ENCODE measurements around the gene ATP2C2.

ATP2C2 gene

GRCh38 chr16:84355149-84355548 is 13.2 kb upstream of the ATP2C2 start:
- no peaks in the 10 kb centered on the region; the same call in 1 of the 2 replicates for H3K4me1 ChIP-seq (ENCODE audit: control insufficient read depth, insufficient read depth, low read length)
- no peak overlapping the region for H3K9ac ChIP-seq (ENCODE audit: low read depth, low read length)
- H3K27me3 ChIP-seq (ENCODE audit: control insufficient read depth, insufficient read depth, low read length): no peaks in the 10 kb centered on the region
- H3K4me3 ChIP-seq (ENCODE audit: low read depth, low read length): no peak overlapping the region
- no peaks in the 10 kb centered on the region for H3K9me3 ChIP-seq (ENCODE audit: control insufficient read depth, insufficient read depth, low read length)
- H3K36me3 ChIP-seq (ENCODE audit: control insufficient read depth, insufficient read depth, low read length): no peaks in the 10 kb centered on the region
- no peak overlapping the region for H3K27ac ChIP-seq (ENCODE audit: low read depth, low read length)

GRCh38 chr16:84356176-84356575 is 12.2 kb upstream of the ATP2C2 start:
- Histone ChIP-seq H3K9me3 (ENCODE audit: control insufficient read depth, insufficient read depth, low read length) (no peaks in the 10 kb centered on the region), H3K36me3 (ENCODE audit: control insufficient read depth, insufficient read depth, low read length) (no peaks in the 10 kb centered on the region), H3K27me3 (ENCODE audit: control insufficient read depth, insufficient read depth, low read length) (no peaks in the 10 kb centered on the region), H3K4me3 (ENCODE audit: low read depth, low read length) (no peak overlapping the region), H3K4me1 (ENCODE audit: control insufficient read depth, insufficient read depth, low read length) (no peaks in the 10 kb centered on the region; the same call in 1 of the 2 replicates), H3K27ac (ENCODE audit: low read depth, low read length) (no peak overlapping the region), H3K9ac (ENCODE audit: low read depth, low read length) (no peak overlapping the region)

DNA sequence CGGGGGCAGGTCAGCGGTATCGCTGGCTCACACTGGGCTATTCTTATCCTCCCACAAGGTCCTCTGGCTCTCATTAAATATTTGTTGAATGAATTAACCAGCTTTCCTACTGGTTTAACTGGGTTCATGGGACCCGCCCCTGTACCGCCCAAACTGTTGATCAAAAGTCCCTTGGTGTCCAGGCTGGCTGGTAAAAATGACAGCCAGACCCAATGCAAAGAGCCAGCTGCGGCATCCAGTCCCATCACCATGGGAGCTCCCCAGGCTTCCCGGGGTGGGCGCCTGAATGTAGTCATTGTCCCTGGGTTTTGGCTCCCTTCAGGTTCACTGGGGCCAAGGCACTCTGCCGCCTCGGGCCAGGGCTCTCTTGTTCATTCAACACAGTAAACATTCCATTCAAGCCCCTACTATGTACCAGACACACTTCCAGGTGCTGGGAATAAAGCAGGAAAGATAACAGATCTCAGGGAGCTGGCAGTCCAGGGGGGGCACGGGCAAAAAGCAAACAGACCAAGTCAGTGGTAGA is 11.7 kb upstream of the ATP2C2 start:
- H3K9ac ChIP-seq (ENCODE audit: low read depth, low read length): no peak overlapping the region
- no peaks in the 10 kb centered on the region for H3K9me3 ChIP-seq (ENCODE audit: control insufficient read depth, insufficient read depth, low read length)
- H3K27ac ChIP-seq (ENCODE audit: low read depth, low read length): no peak overlapping the region
- H3K27me3 ChIP-seq (ENCODE audit: control insufficient read depth, insufficient read depth, low read length): no peaks in the 10 kb centered on the region
- H3K4me1 ChIP-seq (ENCODE audit: control insufficient read depth, insufficient read depth, low read length): no peaks in the 10 kb centered on the region; the same call in 1 of the 2 replicates
- no peaks in the 10 kb centered on the region for H3K36me3 ChIP-seq (ENCODE audit: control insufficient read depth, insufficient read depth, low read length)
- H3K4me3 ChIP-seq (ENCODE audit: low read depth, low read length): no peak overlapping the region

DNA sequence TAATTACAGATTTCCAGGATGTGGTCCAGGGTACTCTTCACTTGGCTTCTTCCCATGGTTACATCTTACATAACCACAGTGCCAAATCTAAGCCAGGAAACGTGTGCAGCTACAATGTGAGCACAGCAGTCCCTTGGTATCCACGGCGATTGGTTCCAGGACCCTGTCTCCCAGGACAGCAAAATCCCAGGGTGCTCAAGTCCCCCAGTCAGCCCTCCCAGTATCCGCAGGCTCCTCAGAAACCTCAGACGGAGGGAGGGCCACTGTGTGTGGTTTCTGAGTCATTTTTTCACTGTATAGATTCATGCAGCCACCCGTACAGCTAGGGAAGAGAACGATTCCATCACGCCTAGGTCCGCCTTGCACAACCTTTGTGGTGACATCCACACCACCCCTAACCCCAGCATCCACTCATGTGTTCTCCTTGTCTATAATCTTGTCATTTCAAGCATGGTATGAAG is 11.1 kb upstream of the ATP2C2 start:
- Histone ChIP-seq H3K27me3 (ENCODE audit: control insufficient read depth, insufficient read depth, low read length) (no peaks in the 10 kb centered on the region), H3K4me1 (ENCODE audit: control insufficient read depth, insufficient read depth, low read length) (peaks cover 2% of the 10 kb centered on the region; the same call in 1 of the 2 replicates), H3K36me3 (ENCODE audit: control insufficient read depth, insufficient read depth, low read length) (no peaks in the 10 kb centered on the region), H3K27ac (ENCODE audit: low read depth, low read length) (no peak overlapping the region), H3K4me3 (ENCODE audit: low read depth, low read length) (no peak overlapping the region), H3K9me3 (ENCODE audit: control insufficient read depth, insufficient read depth, low read length) (no peaks in the 10 kb centered on the region), H3K9ac (ENCODE audit: low read depth, low read length) (no peak overlapping the region)

DNA sequence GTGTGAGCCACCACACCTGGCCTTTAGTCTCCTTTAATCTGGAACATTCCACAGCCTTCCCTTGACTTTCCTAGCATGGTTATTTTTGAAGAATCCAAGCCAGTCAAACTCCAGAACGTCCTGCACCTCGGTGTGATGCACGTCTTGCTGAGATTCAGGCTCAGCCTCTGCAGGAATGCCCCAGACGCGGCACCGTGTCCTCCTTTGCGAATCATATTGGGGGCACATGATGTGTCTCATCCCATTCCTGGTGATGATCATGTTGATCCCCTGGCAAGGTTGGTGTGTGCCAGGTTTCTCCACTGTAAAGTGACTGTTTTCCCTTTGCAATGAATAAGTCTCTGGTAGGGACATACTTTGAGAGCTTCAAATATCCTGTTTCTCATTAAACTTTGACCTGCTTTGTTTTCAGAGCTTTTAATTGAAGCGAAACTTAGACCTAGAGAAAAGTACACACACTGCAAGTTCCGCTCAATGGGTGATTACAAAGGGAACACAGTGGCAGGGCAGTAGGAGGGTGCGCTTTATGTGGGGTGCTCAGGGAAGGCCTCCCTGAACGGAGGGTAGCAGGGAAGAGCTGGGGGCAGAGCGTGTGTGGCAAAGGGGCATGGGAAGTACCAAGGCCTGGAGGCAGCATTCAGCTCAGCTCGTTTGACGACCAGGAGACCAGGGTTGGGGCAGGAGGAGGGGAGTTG is 9.6 kb upstream of the ATP2C2 start:
- Histone ChIP-seq H3K4me1 (ENCODE audit: control insufficient read depth, insufficient read depth, low read length) (peaks cover 7% of the 10 kb centered on the region; the same call in 1 of the 2 replicates), H3K4me3 (ENCODE audit: low read depth, low read length) (no peak overlapping the region), H3K27ac (ENCODE audit: low read depth, low read length) (no peak overlapping the region), H3K9me3 (ENCODE audit: control insufficient read depth, insufficient read depth, low read length) (no peaks in the 10 kb centered on the region), H3K27me3 (ENCODE audit: control insufficient read depth, insufficient read depth, low read length) (no peaks in the 10 kb centered on the region), H3K36me3 (ENCODE audit: control insufficient read depth, insufficient read depth, low read length) (no peaks in the 10 kb centered on the region), H3K9ac (ENCODE audit: low read depth, low read length) (no peak overlapping the region)

- Histone ChIP-seq H3K9me3 (ENCODE audit: control insufficient read depth, insufficient read depth, low read length) (no peaks in the 10 kb centered on the region), H3K27ac (ENCODE audit: low read depth, low read length) (no peak overlapping the region), H3K27me3 (ENCODE audit: control insufficient read depth, insufficient read depth, low read length) (no peaks in the 10 kb centered on the region), H3K9ac (ENCODE audit: low read depth, low read length) (no peak overlapping the region), H3K4me1 (ENCODE audit: control insufficient read depth, insufficient read depth, low read length) (peaks cover 7% of the 10 kb centered on the region; the same call in 1 of the 2 replicates), H3K36me3 (ENCODE audit: control insufficient read depth, insufficient read depth, low read length) (no peaks in the 10 kb centered on the region), H3K4me3 (ENCODE audit: low read depth, low read length) (no peak overlapping the region)
Measured at GRCh38 chr16:84359326-84359725, 9.0 kb upstream of the ATP2C2 start.

DNA sequence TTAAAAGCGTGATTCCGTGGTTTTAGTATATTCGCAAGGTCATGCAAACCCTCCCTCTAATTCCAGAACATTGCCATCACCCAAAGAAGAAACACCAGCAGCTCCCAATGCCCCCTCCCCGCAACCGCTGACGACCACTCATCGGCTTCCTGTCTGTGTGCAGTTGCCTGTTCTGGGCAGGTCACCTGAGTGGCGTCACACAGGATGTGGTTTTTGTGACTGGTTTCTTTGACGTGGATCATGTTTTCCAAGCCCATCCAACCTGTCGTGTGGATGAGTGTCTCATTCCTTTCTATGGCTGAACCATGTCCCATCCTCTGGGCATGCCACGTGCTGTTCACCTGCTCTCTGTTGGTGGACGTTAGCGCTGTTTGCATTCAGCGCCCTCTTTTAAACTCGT is 8.2 kb upstream of the ATP2C2 start:
- Histone ChIP-seq H3K36me3 (ENCODE audit: control insufficient read depth, insufficient read depth, low read length) (no peaks in the 10 kb centered on the region), H3K27me3 (ENCODE audit: control insufficient read depth, insufficient read depth, low read length) (no peaks in the 10 kb centered on the region), H3K4me3 (ENCODE audit: low read depth, low read length) (no peak overlapping the region), H3K4me1 (ENCODE audit: control insufficient read depth, insufficient read depth, low read length) (peaks cover 7% of the 10 kb centered on the region; the same call in 1 of the 2 replicates), H3K9ac (ENCODE audit: low read depth, low read length) (no peak overlapping the region), H3K27ac (ENCODE audit: low read depth, low read length) (no peak overlapping the region), H3K9me3 (ENCODE audit: control insufficient read depth, insufficient read depth, low read length) (no peaks in the 10 kb centered on the region)

DNA sequence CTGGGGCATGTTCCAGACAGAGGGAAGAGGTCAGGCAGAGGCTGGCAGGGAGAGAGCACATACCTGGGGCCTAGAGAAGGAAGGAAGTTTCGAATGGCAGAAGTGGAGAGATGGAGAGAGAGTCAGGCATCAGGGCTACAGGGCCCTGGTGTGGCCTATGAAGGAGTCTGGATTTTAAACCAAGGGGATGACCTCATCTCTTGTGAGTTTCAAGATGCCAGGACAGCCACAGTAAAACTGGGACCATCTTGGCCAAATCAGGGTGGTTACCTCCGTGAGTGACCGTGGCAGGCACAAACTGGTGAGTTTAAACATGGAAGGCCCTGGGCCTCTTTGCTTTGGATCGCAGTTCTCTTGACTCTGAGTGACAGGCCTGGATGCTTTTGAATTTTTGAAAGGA is 7.6 kb upstream of the ATP2C2 start:
- Histone ChIP-seq H3K4me3 (ENCODE audit: low read depth, low read length) (no peak overlapping the region), H3K36me3 (ENCODE audit: control insufficient read depth, insufficient read depth, low read length) (no peaks in the 10 kb centered on the region), H3K4me1 (ENCODE audit: control insufficient read depth, insufficient read depth, low read length) (peaks cover 7% of the 10 kb centered on the region; the same call in 1 of the 2 replicates), H3K27ac (ENCODE audit: low read depth, low read length) (no peak overlapping the region), H3K27me3 (ENCODE audit: control insufficient read depth, insufficient read depth, low read length) (no peaks in the 10 kb centered on the region), H3K9me3 (ENCODE audit: control insufficient read depth, insufficient read depth, low read length) (no peaks in the 10 kb centered on the region), H3K9ac (ENCODE audit: low read depth, low read length) (no peak overlapping the region)

DNA sequence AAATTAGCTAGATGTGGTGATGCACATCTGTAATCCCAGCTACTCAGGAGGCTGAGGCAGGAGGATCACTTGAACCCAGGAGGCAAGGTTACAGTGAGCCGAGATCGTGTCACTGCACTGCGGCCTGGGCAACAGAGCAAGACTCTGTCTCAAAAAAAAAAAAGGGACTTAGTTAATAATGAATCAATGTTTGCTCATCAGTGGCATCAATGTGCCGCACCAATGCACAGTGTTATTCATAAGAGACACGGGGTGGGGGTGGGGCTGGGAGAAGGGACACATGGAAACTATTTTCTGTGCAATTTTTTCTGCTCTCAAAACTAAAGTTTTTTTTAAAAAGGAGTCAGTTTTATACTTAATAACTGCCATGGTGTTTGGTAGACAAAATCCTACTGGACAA is 6.8 kb upstream of the ATP2C2 start:
- Histone ChIP-seq H3K36me3 (ENCODE audit: control insufficient read depth, insufficient read depth, low read length) (no peaks in the 10 kb centered on the region), H3K27ac (ENCODE audit: low read depth, low read length) (no peak overlapping the region), H3K9ac (ENCODE audit: low read depth, low read length) (no peak overlapping the region), H3K27me3 (ENCODE audit: control insufficient read depth, insufficient read depth, low read length) (no peaks in the 10 kb centered on the region), H3K4me3 (ENCODE audit: low read depth, low read length) (no peak overlapping the region), H3K4me1 (ENCODE audit: control insufficient read depth, insufficient read depth, low read length) (peaks cover 7% of the 10 kb centered on the region; the same call in 1 of the 2 replicates), H3K9me3 (ENCODE audit: control insufficient read depth, insufficient read depth, low read length) (no peaks in the 10 kb centered on the region)

- Histone ChIP-seq H3K4me3 (ENCODE audit: low read depth, low read length) (no peak overlapping the region), H3K9me3 (ENCODE audit: control insufficient read depth, insufficient read depth, low read length) (no peaks in the 10 kb centered on the region), H3K27me3 (ENCODE audit: control insufficient read depth, insufficient read depth, low read length) (peaks cover 7% of the 10 kb centered on the region), H3K27ac (ENCODE audit: low read depth, low read length) (no peak overlapping the region), H3K4me1 (ENCODE audit: control insufficient read depth, insufficient read depth, low read length) (peaks cover 7% of the 10 kb centered on the region; the same call in 1 of the 2 replicates), H3K36me3 (ENCODE audit: control insufficient read depth, insufficient read depth, low read length) (no peaks in the 10 kb centered on the region), H3K9ac (ENCODE audit: low read depth, low read length) (no peak overlapping the region)
Measured at GRCh38 chr16:84362471-84362941, 5.8 kb upstream of the ATP2C2 start.

GRCh38 chr16:84366208-84366607 is 2.1 kb upstream of the ATP2C2 start:
- Histone ChIP-seq H3K4me1 (ENCODE audit: control insufficient read depth, insufficient read depth, low read length) (peaks cover 20% of the 10 kb centered on the region), H3K27ac (ENCODE audit: low read depth, low read length) (no peak overlapping the region), H3K4me3 (ENCODE audit: low read depth, low read length) (no peak overlapping the region), H3K9ac (ENCODE audit: low read depth, low read length) (no peak overlapping the region), H3K9me3 (ENCODE audit: control insufficient read depth, insufficient read depth, low read length) (no peaks in the 10 kb centered on the region), H3K27me3 (ENCODE audit: control insufficient read depth, insufficient read depth, low read length) (peaks cover 31% of the 10 kb centered on the region), H3K36me3 (ENCODE audit: control insufficient read depth, insufficient read depth, low read length) (no peaks in the 10 kb centered on the region)
